SU-DHL-6 (cell line): ENCODE measurements around the gene C1orf21.

Experiments used
- H2AFZ ChIP-seq: fragments of 200-600 bp; sonication (generic); 2 replicates; pipeline ENCODE4 v1.6.1; 2014; ENCODE audit warnings: low read depth, mild to moderate bottlenecking, moderate library complexity, mixed read lengths, antibody characterized with exemption, low read length; ENCODE audit not compliant: severe bottlenecking
- H3F3A ChIP-seq: fragments of 200-600 bp; shearing (Covaris generic); 2 replicates; pipeline ENCODE4 v1.6.0; 2016; ENCODE audit warnings: antibody characterized with exemption, mild to moderate bottlenecking; ENCODE audit not compliant: insufficient read depth
- H3K27ac ChIP-seq: fragments of 200-600 bp; sonication (generic); 2 replicates; pipeline ENCODE4 v1.5.1; 2016; ENCODE audit warnings: low read depth, mild to moderate bottlenecking, low read length, moderate library complexity, mixed read lengths
- H3K27me3 ChIP-seq: fragments of 200-600 bp; sonication (generic), shearing (Covaris generic); 2 replicates; pipeline ENCODE4 v1.6.0; 2014; ENCODE audit warnings: mild to moderate bottlenecking, low read length
- H3K36me3 ChIP-seq: fragments of 200-600 bp; sonication (generic); 2 replicates; pipeline ENCODE4 v1.6.1; 2014; ENCODE audit warnings: mild to moderate bottlenecking, low read length, mixed read lengths
- H3K4me2 ChIP-seq: fragments of 300-600, 200-600 bp; shearing (Covaris generic), sonication (generic); 2 replicates; pipeline ENCODE4 v1.6.0; 2014; ENCODE audit warnings: low read length, low read depth, mild to moderate bottlenecking; ENCODE audit not compliant: poor library complexity, severe bottlenecking
- H3K4me3 ChIP-seq: fragments of 200-600 bp; sonication (generic); 2 replicates; pipeline ENCODE4 v1.5.1; 2014; ENCODE audit warnings: antibody characterized with exemption, low read length, mild to moderate bottlenecking, mixed read lengths; ENCODE audit not compliant: insufficient read depth, poor library complexity, severe bottlenecking
- H3K79me2 ChIP-seq: fragments of 200-600 bp; sonication (generic); 2 replicates; pipeline ENCODE4 v1.6.1; 2014; ENCODE audit warnings: mild to moderate bottlenecking, low read length, moderate library complexity; ENCODE audit not compliant: insufficient read depth
- H3K9ac ChIP-seq: fragments of 200-600 bp; sonication (generic); 2 replicates; pipeline ENCODE4 v1.7.0; 2014; ENCODE audit warnings: mild to moderate bottlenecking, low read length
- H3K9me2 ChIP-seq: fragments of 200-600 bp; sonication (generic); replicated peaks from 2 replicates; pipeline ENCODE4 v1.6.1; 2014; ENCODE audit warnings: low read length; ENCODE audit not compliant: insufficient read depth
- H3K9me3 ChIP-seq: fragments of 200-600 bp; sonication (generic); 2 replicates; pipeline ENCODE4 v1.6.1; 2014; ENCODE audit warnings: low read length, mixed read lengths; ENCODE audit not compliant: insufficient read depth
- H4K20me1 ChIP-seq: fragments of 200-600 bp; sonication (generic); 2 replicates; pipeline ENCODE4 v1.6.1; 2014; ENCODE audit warnings: low read depth, mild to moderate bottlenecking, antibody characterized with exemption, low read length, moderate library complexity, mixed read lengths
- CTCF ChIP-seq: fragments of 200-600 bp; sonication (generic); IDR thresholded peaks from one replicate; pipeline ENCODE4 v1.5.1; 2017; ENCODE audit warnings: antibody characterized with exemption, mild to moderate bottlenecking, low read length, moderate library complexity; ENCODE audit not compliant: insufficient read depth, poor library complexity, severe bottlenecking
- EZH2phosphoT487 ChIP-seq: fragments of 200-600 bp; sonication (generic), shearing (Covaris generic); conservative IDR thresholded peaks from 2 replicates; pipeline ENCODE4 v1.6.1; 2018; ENCODE audit warnings: mild to moderate bottlenecking, antibody characterized with exemption, low read length, moderate library complexity, mixed read lengths

C1orf21 gene

GRCh38 chr1:184387476-184388318, 868 bp downstream of the C1orf21 start:
- Histone ChIP-seq H3K9me2 (no peaks in the 10 kb centered on the region), H3K4me2 (peak overlapping the region; percentile 17), H3F3A (no peaks in the 10 kb centered on the region), H3K27me3 (no peaks in the 10 kb centered on the region; the same call in 1 of the 2 replicates), H3K4me3 (no peak overlapping the region), H4K20me1 (no peaks in the 10 kb centered on the region), H3K9me3 (no peaks in the 10 kb centered on the region), H3K79me2 (no peaks in the 10 kb centered on the region), H3K9ac (no peak overlapping the region), H2AFZ (no peak overlapping the region), H3K36me3 (no peaks in the 10 kb centered on the region), H3K27ac (no peak overlapping the region)
- TF ChIP-seq CTCF (no peak), EZH2phosphoT487 (0 out of 2 replicates have a peak, but pooled peaks have one; percentile 64)

GRCh38 chr1:184388319-184388889, 1.6 kb downstream of the C1orf21 start:
- H3K4me2 ChIP-seq: no peak overlapping the region
- H3K36me3 ChIP-seq: no peaks in the 10 kb centered on the region
- no peaks in the 10 kb centered on the region; the same call in 1 of the 2 replicates for H3K27me3 ChIP-seq
- H3K79me2 ChIP-seq: no peaks in the 10 kb centered on the region
- H3K9me3 ChIP-seq: no peaks in the 10 kb centered on the region
- no peak overlapping the region for H2AFZ ChIP-seq
- H3K27ac ChIP-seq: no peak overlapping the region
- no peaks in the 10 kb centered on the region for H3K9me2 ChIP-seq
- H3F3A ChIP-seq: no peaks in the 10 kb centered on the region
- no peaks in the 10 kb centered on the region for H4K20me1 ChIP-seq
- H3K4me3 ChIP-seq: no peak overlapping the region
- no peak overlapping the region for H3K9ac ChIP-seq
- TF ChIP-seq EZH2phosphoT487 (no peak), CTCF (no peak)

DNA sequence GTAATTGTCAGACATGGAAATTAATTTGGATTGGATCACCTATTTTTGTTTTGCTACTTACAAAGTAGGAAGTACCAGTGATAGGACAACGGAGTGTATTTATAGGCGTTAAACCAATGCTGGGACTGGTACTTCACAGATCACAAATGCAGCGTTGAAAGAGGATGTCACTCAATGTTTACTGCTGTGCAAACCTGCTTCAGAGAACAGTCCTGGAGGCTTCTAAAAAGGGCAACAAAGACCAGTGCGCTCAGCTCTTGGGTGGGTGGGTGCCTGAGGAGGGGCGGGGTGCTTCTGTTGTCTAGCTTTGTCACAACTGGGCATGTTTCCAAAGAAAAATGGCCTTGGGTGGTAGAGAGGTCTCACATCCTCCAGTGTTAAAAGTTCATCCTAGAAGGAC, 2.1 kb downstream of the C1orf21 start:
- Histone ChIP-seq H3K9ac (no peak overlapping the region), H2AFZ (no peak overlapping the region), H3K4me2 (no peak overlapping the region)

More for the DNA sequence above, 2.1 kb downstream of the C1orf21 start:
- no peaks in the 10 kb centered on the region for H3K36me3 ChIP-seq
- no peaks in the 10 kb centered on the region for H3K9me2 ChIP-seq
- no peak overlapping the region for H3K27ac ChIP-seq
- TF ChIP-seq CTCF (no peak), EZH2phosphoT487 (no peak)
- H3K79me2 ChIP-seq: no peaks in the 10 kb centered on the region
- H4K20me1 ChIP-seq: no peaks in the 10 kb centered on the region
- H3F3A ChIP-seq: no peaks in the 10 kb centered on the region
- no peaks in the 10 kb centered on the region for H3K9me3 ChIP-seq
- no peaks in the 10 kb centered on the region; the same call in 1 of the 2 replicates for H3K27me3 ChIP-seq
- H3K4me3 ChIP-seq: no peak overlapping the region
